ENCODE results near the gene ENOPH1. TPM values are rescaled to one million over a fixed set of nuclear protein-coding genes. Genes with fewer than 3 reads are reported as not detected.

Gene ENOPH1
- total and polyA plus RNA-seq, 2 of the 13 experiments (the other 11 are each of a cell fraction or from before 2014, with no cell fraction given), result 15.5 to 64.3 TPM

GRCh38 chr4:82491251-82491960 lies 61.0 kb downstream of the ENOPH1 start:
- Histone ChIP-seq H3K4me3 (replicated peaks in 1 of 3; ENCODE audit: insufficient read depth in 1 of 3, low read depth in 2 of 3, low read length in 3 of 3) (no peak overlapping the region), H2AFZ (ENCODE audit: low read length) (no peak overlapping the region), H4K20me1 (ENCODE audit: insufficient read depth, low read length) (no peaks in the 10 kb centered on the region), H3K9me3 (ENCODE audit: low read length) (no peaks in the 10 kb centered on the region), H3K27me3 (ENCODE audit: control insufficient read depth in 1 of 2, insufficient read depth in 2 of 2, low read length in 2 of 2) (no peaks in the 10 kb centered on the region), H3K4me2 (ENCODE audit: low read depth, low read length) (no peak overlapping the region), H3K36me3 (replicated peaks in 1 of 2; ENCODE audit: control insufficient read depth in 1 of 2, insufficient read depth in 2 of 2, low read length in 2 of 2) (no peaks in the 10 kb centered on the region), H3K9ac (ENCODE audit: insufficient read depth, low read depth, low read length) (no peak overlapping the region), H3K4me1 (ENCODE audit: insufficient read depth, low read length) (peaks cover 9% of the 10 kb centered on the region), H3K79me2 (ENCODE audit: insufficient read depth, low read length) (no peaks in the 10 kb centered on the region), H3K27ac (ENCODE audit: extremely low read length, insufficient read depth, low read length) (no peak overlapping the region)
- ChIA-PET POLR2A (no interaction called here), CTCF (ENCODE audit: low intra/inter-chr PET ratio, low total read pairs) (no interaction called here)
- no TSS peak for BruUV-seq (replicated peaks)
- WGBS (ENCODE audit: low lambda C conversion rate), result 72% methylated on average over 10 of the region's 10 CpGs
- ATAC-seq (no peak), FAIRE-seq (no peak), DNase-seq (ENCODE audit: low spot score) (no peak)
- in situ Hi-C loops (cut with HindIII; ENCODE audit: extremely low pct_ligation_motif_present, low pct_unique_long_range_greater_than_20kb) (no loop called here), intact Hi-C loops (cut with micrococcal nuclease; ENCODE audit: unreplicated experiment) (no loop called here)
- no peak for TF ChIP-seq KIAA2018 (CRISPR knock-in tag; IDR thresholded peaks at IDR 0.05; ENCODE audit: borderline replicate concordance)
- no peak for TF ChIP-seq ARID4A (CRISPR knock-in tag; IDR thresholded peaks at IDR 0.05; ENCODE audit: borderline replicate concordance)
- TF ChIP-seq MAF1 (CRISPR knock-in tag; IDR thresholded peaks at IDR 0.05; ENCODE audit: borderline replicate concordance), result no peak
- no peak for TF ChIP-seq NR2F1 (CRISPR knock-in tag; IDR thresholded peaks at IDR 0.05)
- TF ChIP-seq GLMP (CRISPR knock-in tag; IDR thresholded peaks at IDR 0.05; ENCODE audit: borderline replicate concordance), result no peak
- TF ChIP-seq MTERF4 (CRISPR knock-in tag; IDR thresholded peaks at IDR 0.05), result no peak
- no peak for TF ChIP-seq REL (CRISPR knock-in tag; conservative IDR thresholded peaks at IDR 0.05)
- no peak for TF ChIP-seq ZNF24 (IDR thresholded peaks at IDR 0.05)
